ENCODE measurements around the gene KCNMB3. TPM values are rescaled to one million over a fixed set of nuclear protein-coding genes. Genes with fewer than 3 reads are reported as not detected.
A peak's percentile ranks its signal among the peaks of the same experiment; 100 is the strongest.

KCNMB3 gene
- total and polyA plus RNA-seq, 2 of the 13 experiments (the other 11 are each of a cell fraction or from before 2014, with no cell fraction given): 4.3 to 7.1 TPM

GRCh38 chr3:179250803-179251476 lies at the start of gene KCNMB3 (continued):
- TF ChIP-seq SP1 (IDR thresholded peaks at IDR 0.05): no peak
- no peak for TF ChIP-seq SP1 (CRISPR knock-in tag; IDR thresholded peaks at IDR 0.05)
- TF ChIP-seq FLYWCH1 (CRISPR knock-in tag; IDR thresholded peaks at IDR 0.05): no peak
- TF ChIP-seq PHF21A (CRISPR knock-in tag; IDR thresholded peaks at IDR 0.05): no peak
- no peak for TF ChIP-seq CHD2 (IDR thresholded peaks at IDR 0.05; ENCODE audit: low read depth, low read length)
- TF ChIP-seq ZNF691 (CRISPR knock-in tag; IDR thresholded peaks at IDR 0.05; ENCODE audit: borderline replicate concordance, low read depth): no peak
- peak; percentile 80; the same call in 1 of the 2 replicates for TF ChIP-seq SMAD3 (CRISPR knock-in tag; IDR thresholded peaks at IDR 0.05)
- 0 out of 2 replicates have a peak, but pooled peaks have one; percentile 13 for TF ChIP-seq ZNF644 (CRISPR knock-in tag; IDR thresholded peaks at IDR 0.05; ENCODE audit: low read depth)
- no peak for TF ChIP-seq ZFP91 (CRISPR knock-in tag; IDR thresholded peaks at IDR 0.05; ENCODE audit: borderline replicate concordance)
- no peak for TF ChIP-seq ZNF142 (CRISPR knock-in tag; IDR thresholded peaks at IDR 0.05)
- no peak; the same call in 1 of the 2 replicates for TF ChIP-seq HNF1B (CRISPR knock-in tag; IDR thresholded peaks at IDR 0.05)
- TF ChIP-seq NAIF1 (CRISPR knock-in tag; IDR thresholded peaks at IDR 0.05; ENCODE audit: borderline replicate concordance): no peak
- TF ChIP-seq MED1 (CRISPR knock-in tag; IDR thresholded peaks at IDR 0.05): 0 out of 2 replicates have a peak, but pooled peaks have one; percentile 72
- TF ChIP-seq ZBTB38 (CRISPR knock-in tag; IDR thresholded peaks at IDR 0.05): no peak
- TF ChIP-seq AGO1 (IDR thresholded peaks at IDR 0.05; ENCODE audit: low read depth, low read length, poor library complexity, severe bottlenecking): no peak
- no peak for TF ChIP-seq MAF1 (CRISPR knock-in tag; IDR thresholded peaks at IDR 0.05; ENCODE audit: borderline replicate concordance)
- TF ChIP-seq SALL2 (CRISPR knock-in tag; IDR thresholded peaks at IDR 0.05): no peak
- TF ChIP-seq SNAI1 (CRISPR knock-in tag; IDR thresholded peaks at IDR 0.05; ENCODE audit: borderline replicate concordance): no peak
- TF ChIP-seq ARNT2 (CRISPR knock-in tag; IDR thresholded peaks at IDR 0.05; ENCODE audit: low read depth): no peak
- no peak for TF ChIP-seq ZNF543 (CRISPR knock-in tag; IDR thresholded peaks at IDR 0.05)

Measured in HepG2 (cell line).